Progenitor cell of endocrine pancreas (in vitro differentiated cells): Measurements from ENCODE around the gene RAB25. TPM values are rescaled to one million over a fixed set of nuclear protein-coding genes. Genes with fewer than 3 reads are reported as not detected.
"Not testable (repeated sequence)": the region's sequence is repeated elsewhere in the genome, so short reads cannot be mapped to it uniquely, and the experiment has no call there.

ENCODE experiments used
- DNase-seq: peaks from one replicate; pipeline ENCODE4 v3.0.0; 2021; ENCODE audit warnings: low spot score; ENCODE audit not compliant: unreplicated experiment
- H3K27ac Mint-ChIP-seq: 2 replicates; pipeline ENCODE4 v1.8.0; 2021; ENCODE audit warnings: mild to moderate bottlenecking, moderate library complexity, mixed read lengths
- H3K27me3 Mint-ChIP-seq: 2 replicates; pipeline ENCODE4 v1.8.0; 2021; ENCODE audit warnings: mixed read lengths
- H3K36me3 Mint-ChIP-seq: 2 replicates; pipeline ENCODE4 v1.8.0; 2022; ENCODE audit warnings: mixed read lengths; ENCODE audit not compliant: insufficient read depth
- H3K4me1 Mint-ChIP-seq: 2 replicates; pipeline ENCODE4 v1.8.0; 2021; ENCODE audit warnings: low read depth, mixed read lengths
- H3K4me3 Mint-ChIP-seq: 2 replicates; pipeline ENCODE4 v1.8.0; 2021; ENCODE audit warnings: low read depth, mild to moderate bottlenecking, moderate library complexity, mixed read lengths
- H3K9me3 Mint-ChIP-seq: 2 replicates; pipeline ENCODE4 v1.8.0; 2021; ENCODE audit warnings: low read depth, mixed read lengths
- CTCF ChIP-seq: fragments of 200-600 bp; sonication (generic); IDR thresholded peaks from one replicate; pipeline ENCODE4 v1.5.0; 2021; ENCODE audit warnings: antibody characterized with exemption, mild to moderate bottlenecking; ENCODE audit not compliant: unreplicated experiment
- total RNA-seq: library from RNA; stranded (reverse); gene quantifications from 2 replicates; pipeline ENCODE4 v1.2.1, GENCODE V29; 2021

Gene RAB25
- total RNA-seq, 1 donor from 2014 or later = 93.8 TPM

DNA sequence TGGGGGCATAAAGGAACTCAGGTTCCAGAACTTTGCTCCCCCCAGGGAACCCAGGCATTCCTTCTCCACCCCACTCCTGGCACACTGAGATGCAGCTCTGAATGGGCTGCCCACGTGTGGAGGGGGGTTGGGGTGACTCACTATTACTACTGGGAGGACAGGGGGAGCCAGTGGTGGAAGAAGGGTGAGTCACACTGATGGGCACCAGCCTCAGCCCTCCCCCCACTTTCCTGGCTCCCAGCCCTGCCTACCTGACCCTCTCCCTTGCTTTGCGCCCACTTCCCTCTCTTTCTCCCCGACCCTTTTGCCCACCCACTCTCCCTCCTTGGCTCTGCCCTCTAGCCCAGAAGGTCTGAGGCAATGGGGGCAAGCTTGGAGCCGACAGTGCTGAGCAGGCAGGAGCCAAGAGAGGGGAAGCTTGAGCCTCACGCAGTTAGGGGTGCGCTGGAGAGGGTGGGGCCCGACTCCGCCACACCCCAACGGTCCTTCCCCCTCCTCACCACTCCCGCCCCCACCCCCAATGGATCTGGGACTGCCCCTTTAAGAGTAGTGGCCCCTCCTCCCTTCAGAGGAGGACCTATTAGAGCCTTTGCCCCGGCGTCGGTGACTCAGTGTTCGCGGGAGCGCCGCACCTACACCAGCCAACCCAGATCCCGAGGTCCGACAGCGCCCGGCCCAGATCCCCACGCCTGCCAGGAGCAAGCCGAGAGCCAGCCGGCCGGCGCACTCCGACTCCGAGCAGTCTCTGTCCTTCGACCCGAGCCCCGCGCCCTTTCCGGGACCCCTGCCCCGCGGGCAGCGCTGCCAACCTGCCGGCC is 53.4 kb downstream of the RAB25 start, which contains the start of gene LMNA:
Gene LMNA, plus strand, starts transcription at position 611 of the 818 bp plus-strand sequence. CDS start 208 bp downstream, outside the sequence.
- peaks cover 18% of the 10 kb centered on the region for H3K4me1 Mint-ChIP-seq
- no peak for TF ChIP-seq CTCF

GRCh38 chr1:156114919-156115513 is 54.1 kb downstream of the RAB25 start:
- H3K27me3 Mint-ChIP-seq = peaks cover 8% of the 10 kb centered on the region
- no peak overlapping the region for H3K27ac Mint-ChIP-seq
- H3K4me3 Mint-ChIP-seq = peak overlapping the region; percentile 71
- DNase-seq = no peak
- peaks cover 18% of the 10 kb centered on the region for H3K4me1 Mint-ChIP-seq
- peaks cover 13% of the 10 kb centered on the region for H3K36me3 Mint-ChIP-seq
- no peak for TF ChIP-seq CTCF
- H3K9me3 Mint-ChIP-seq = no peaks in the 10 kb centered on the region

More for the DNA sequence above, 53.4 kb downstream of the RAB25 start, which contains the start of gene LMNA:
- H3K9me3 Mint-ChIP-seq = no peaks in the 10 kb centered on the region
- no peak for DNase-seq
- no peak within 1 kb of the TSS for H3K27ac Mint-ChIP-seq
- H3K36me3 Mint-ChIP-seq = peaks cover 14% of the 10 kb centered on the region
- H3K4me3 Mint-ChIP-seq = peak within 1 kb of the TSS; percentile 71
- H3K27me3 Mint-ChIP-seq = peaks cover 8% of the 10 kb centered on the region

- peaks cover 18% of the 10 kb centered on the region for H3K4me1 Mint-ChIP-seq
- no peak for DNase-seq
- no peaks in the 10 kb centered on the region for H3K9me3 Mint-ChIP-seq
- peak overlapping the region; percentile 71 for H3K4me3 Mint-ChIP-seq
- peaks cover 14% of the 10 kb centered on the region for H3K36me3 Mint-ChIP-seq
- H3K27me3 Mint-ChIP-seq = peaks cover 8% of the 10 kb centered on the region
- no peak for TF ChIP-seq CTCF
- H3K27ac Mint-ChIP-seq = no peak overlapping the region
Measured at GRCh38 chr1:156115514-156116374, 54.8 kb downstream of the RAB25 start.

DNA sequence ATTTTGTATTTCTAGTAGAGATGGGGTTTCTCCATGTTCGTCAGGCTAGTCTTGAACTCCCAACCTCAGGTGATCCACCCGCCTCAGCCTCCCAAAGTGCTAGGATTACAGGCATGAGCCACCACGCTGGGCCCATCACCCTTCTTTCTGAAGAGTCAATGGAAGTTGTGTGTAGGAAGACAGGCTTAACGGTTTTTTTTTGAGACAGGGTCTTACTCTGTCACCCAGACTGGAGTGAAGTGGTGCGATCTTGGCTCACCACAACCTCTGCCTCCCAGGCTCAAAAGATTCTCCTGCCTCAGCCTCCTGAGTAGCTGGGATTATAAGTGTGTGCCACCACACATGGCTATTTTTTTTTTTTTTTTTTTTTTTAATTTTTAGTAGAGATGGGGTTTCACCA is 55.8 kb downstream of the RAB25 start:
- DNase-seq, H3K27me3 Mint-ChIP-seq, H3K27ac Mint-ChIP-seq, H3K9me3 Mint-ChIP-seq: not testable (repeated sequence)
- peaks cover 18% of the 10 kb centered on the region for H3K4me1 Mint-ChIP-seq
- peaks cover 14% of the 10 kb centered on the region for H3K36me3 Mint-ChIP-seq
- peak overlapping the region; percentile 40 for H3K4me3 Mint-ChIP-seq

- Mint-ChIP-seq H3K27me3 (peaks cover 8% of the 10 kb centered on the region), H3K27ac (no peak overlapping the region), H3K36me3 (peaks cover 14% of the 10 kb centered on the region), H3K9me3 (no peaks in the 10 kb centered on the region), H3K4me3 (no peak overlapping the region), H3K4me1 (peaks cover 21% of the 10 kb centered on the region)
- TF ChIP-seq CTCF = no peak
- no peak for DNase-seq
Measured at GRCh38 chr1:156117414-156118176, 56.6 kb downstream of the RAB25 start.
